Measurements from ENCODE around the gene CRTAC1. TPM values are rescaled to one million over a fixed set of nuclear protein-coding genes. Genes with fewer than 3 reads are reported as not detected.

The CRTAC1 gene
- total and polyA plus RNA-seq, 10 of the 15 experiments (the other 5 are each of a cell fraction or from before 2014, with no cell fraction given), result 0.10 TPM; not detected in 9

DNA sequence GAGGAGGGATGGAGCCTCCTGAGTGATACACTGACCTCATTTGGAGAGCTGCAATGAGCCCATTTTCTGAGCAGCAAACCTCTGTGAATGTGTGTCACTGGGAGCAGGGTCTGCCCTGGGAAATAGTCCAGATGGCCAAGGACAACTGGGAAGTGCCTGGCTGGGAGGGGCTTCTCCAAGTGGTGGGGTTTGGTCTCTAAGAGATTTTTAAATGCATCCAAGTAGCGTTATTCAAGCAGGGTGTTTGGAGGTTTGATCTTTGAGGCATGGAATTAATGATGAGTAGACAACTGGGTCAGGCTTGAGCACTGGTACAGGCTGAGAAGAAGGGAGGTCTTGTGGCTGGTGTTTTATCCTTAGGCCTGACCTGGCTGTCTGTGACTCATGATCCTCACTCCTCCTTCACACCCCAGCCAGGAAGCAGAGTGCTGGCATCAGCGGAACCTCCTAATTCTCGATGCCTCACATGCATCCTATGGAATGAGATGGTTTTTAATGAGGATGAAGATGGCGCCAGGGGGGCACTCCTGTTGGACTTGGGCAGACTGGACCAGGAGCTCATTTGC, 177.5 kb downstream of the CRTAC1 start:
- DNase-seq (ENCODE audit: low read depth, low spot score) (no peak), FAIRE-seq (no peak), ATAC-seq (no peak)
- Histone ChIP-seq H3K9ac (ENCODE audit: control insufficient read depth, insufficient read depth, low read length) (no peak overlapping the region), H3K4me1 (ENCODE audit: control insufficient read depth, insufficient read depth, low read length) (no peaks in the 10 kb centered on the region), H3K4me3 (no peak overlapping the region), H3K36me3 (ENCODE audit: control insufficient read depth in 2 of 2, insufficient read depth in 2 of 2, low read length in 1 of 2) (no peaks in the 10 kb centered on the region), H3K79me2 (ENCODE audit: control insufficient read depth, insufficient read depth, low read length) (no peaks in the 10 kb centered on the region), H3K4me2 (ENCODE audit: control insufficient read depth, insufficient read depth) (no peak overlapping the region), H2AFZ (ENCODE audit: control insufficient read depth, low read depth, low read length) (no peak overlapping the region), H3K27me3 (replicated peaks in 1 of 2; ENCODE audit: control insufficient read depth in 2 of 2, insufficient read depth in 2 of 2, low read length in 1 of 2) (peaks cover 1 to 9% of the 10 kb centered on the region in 2 experiments; a peak in 3 of 4 replicates), H3K27ac (ENCODE audit: control insufficient read depth, insufficient read depth) (no peak overlapping the region), H3K9me3 (replicated peaks; ENCODE audit: control insufficient read depth, insufficient read depth, low read length) (no peaks in the 10 kb centered on the region), H4K20me1 (ENCODE audit: control insufficient read depth, insufficient read depth) (no peaks in the 10 kb centered on the region)
- in situ Hi-C loops (cut with MboI) (no loop called here), intact Hi-C loops (cut with micrococcal nuclease; ENCODE audit: unreplicated experiment) (no loop called here)
- BruUV-seq (replicated peaks), result no TSS peak
- SMC1A ChIA-PET (ENCODE audit: uncharacterized antibody, unreplicated experiment), result no interaction called here
- RAD21 ChIA-PET (ENCODE audit: unreplicated experiment), result no interaction called here
- 14% methylated on average over 4 of the region's 4 CpGs for WGBS (ENCODE audit: insufficient coverage, insufficient replicate concordance, low lambda C conversion rate, missing lambda C conversion rate)
- CTCF ChIA-PET, result interaction anchor here (1.5 kb wide), 1 partner anchor 15 kb away, joined by 3 read pairs; no protein-coding TSS in a partner anchor
- POLR2A ChIA-PET, result no interaction called here
- TF ChIP-seq ZNF274 (IDR thresholded peaks at IDR 0.05; ENCODE audit: insufficient read depth, insufficient read length), result no peak
- TF ChIP-seq SRF (IDR thresholded peaks at IDR 0.05; ENCODE audit: low read depth in 2 of 2, low read length in 2 of 2), result no peak
- no peak for TF ChIP-seq SMC3 (IDR thresholded peaks at IDR 0.05; ENCODE audit: borderline replicate concordance, low read length)
- TF ChIP-seq, protein P1, sequence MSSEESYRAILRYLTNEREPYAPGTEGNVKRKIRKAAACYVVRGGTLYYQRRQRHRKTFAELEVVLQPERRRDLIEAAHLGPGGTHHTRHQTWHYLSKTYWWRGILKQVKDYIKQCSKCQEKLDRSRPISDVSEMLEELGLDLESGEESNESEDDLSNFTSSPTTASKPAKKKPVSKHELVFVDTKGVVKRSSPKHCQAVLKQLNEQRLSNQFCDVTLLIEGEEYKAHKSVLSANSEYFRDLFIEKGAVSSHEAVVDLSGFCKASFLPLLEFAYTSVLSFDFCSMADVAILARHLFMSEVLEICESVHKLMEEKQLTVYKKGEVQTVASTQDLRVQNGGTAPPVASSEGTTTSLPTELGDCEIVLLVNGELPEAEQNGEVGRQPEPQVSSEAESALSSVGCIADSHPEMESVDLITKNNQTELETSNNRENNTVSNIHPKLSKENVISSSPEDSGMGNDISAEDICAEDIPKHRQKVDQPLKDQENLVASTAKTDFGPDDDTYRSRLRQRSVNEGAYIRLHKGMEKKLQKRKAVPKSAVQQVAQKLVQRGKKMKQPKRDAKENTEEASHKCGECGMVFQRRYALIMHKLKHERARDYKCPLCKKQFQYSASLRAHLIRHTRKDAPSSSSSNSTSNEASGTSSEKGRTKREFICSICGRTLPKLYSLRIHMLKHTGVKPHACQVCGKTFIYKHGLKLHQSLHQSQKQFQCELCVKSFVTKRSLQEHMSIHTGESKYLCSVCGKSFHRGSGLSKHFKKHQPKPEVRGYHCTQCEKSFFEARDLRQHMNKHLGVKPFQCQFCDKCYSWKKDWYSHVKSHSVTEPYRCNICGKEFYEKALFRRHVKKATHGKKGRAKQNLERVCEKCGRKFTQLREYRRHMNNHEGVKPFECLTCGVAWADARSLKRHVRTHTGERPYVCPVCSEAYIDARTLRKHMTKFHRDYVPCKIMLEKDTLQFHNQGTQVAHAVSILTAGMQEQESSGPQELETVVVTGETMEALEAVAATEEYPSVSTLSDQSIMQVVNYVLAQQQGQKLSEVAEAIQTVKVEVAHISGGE (CRISPR knock-in tag; IDR thresholded peaks at IDR 0.05), result no peak
- TF ChIP-seq RAD21 (IDR thresholded peaks at IDR 0.05; ENCODE audit: insufficient read depth, low read depth, low read length), result no peak
- TF ChIP-seq, protein P2, sequence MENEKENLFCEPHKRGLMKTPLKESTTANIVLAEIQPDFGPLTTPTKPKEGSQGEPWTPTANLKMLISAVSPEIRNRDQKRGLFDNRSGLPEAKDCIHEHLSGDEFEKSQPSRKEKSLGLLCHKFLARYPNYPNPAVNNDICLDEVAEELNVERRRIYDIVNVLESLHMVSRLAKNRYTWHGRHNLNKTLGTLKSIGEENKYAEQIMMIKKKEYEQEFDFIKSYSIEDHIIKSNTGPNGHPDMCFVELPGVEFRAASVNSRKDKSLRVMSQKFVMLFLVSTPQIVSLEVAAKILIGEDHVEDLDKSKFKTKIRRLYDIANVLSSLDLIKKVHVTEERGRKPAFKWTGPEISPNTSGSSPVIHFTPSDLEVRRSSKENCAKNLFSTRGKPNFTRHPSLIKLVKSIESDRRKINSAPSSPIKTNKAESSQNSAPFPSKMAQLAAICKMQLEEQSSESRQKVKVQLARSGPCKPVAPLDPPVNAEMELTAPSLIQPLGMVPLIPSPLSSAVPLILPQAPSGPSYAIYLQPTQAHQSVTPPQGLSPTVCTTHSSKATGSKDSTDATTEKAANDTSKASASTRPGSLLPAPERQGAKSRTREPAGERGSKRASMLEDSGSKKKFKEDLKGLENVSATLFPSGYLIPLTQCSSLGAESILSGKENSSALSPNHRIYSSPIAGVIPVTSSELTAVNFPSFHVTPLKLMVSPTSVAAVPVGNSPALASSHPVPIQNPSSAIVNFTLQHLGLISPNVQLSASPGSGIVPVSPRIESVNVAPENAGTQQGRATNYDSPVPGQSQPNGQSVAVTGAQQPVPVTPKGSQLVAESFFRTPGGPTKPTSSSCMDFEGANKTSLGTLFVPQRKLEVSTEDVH (IDR thresholded peaks at IDR 0.05; ENCODE audit: low read depth, partially characterized antibody), result no peak
- no peak for TF ChIP-seq RB1 (IDR thresholded peaks at IDR 0.05; ENCODE audit: borderline replicate concordance)
- no peak for TF ChIP-seq IKZF1 (conservative IDR thresholded peaks at IDR 0.05)
- no peak for TF ChIP-seq MEF2B (IDR thresholded peaks at IDR 0.05; ENCODE audit: partially characterized antibody, poor library complexity, severe bottlenecking)
- TF ChIP-seq, protein P3, sequence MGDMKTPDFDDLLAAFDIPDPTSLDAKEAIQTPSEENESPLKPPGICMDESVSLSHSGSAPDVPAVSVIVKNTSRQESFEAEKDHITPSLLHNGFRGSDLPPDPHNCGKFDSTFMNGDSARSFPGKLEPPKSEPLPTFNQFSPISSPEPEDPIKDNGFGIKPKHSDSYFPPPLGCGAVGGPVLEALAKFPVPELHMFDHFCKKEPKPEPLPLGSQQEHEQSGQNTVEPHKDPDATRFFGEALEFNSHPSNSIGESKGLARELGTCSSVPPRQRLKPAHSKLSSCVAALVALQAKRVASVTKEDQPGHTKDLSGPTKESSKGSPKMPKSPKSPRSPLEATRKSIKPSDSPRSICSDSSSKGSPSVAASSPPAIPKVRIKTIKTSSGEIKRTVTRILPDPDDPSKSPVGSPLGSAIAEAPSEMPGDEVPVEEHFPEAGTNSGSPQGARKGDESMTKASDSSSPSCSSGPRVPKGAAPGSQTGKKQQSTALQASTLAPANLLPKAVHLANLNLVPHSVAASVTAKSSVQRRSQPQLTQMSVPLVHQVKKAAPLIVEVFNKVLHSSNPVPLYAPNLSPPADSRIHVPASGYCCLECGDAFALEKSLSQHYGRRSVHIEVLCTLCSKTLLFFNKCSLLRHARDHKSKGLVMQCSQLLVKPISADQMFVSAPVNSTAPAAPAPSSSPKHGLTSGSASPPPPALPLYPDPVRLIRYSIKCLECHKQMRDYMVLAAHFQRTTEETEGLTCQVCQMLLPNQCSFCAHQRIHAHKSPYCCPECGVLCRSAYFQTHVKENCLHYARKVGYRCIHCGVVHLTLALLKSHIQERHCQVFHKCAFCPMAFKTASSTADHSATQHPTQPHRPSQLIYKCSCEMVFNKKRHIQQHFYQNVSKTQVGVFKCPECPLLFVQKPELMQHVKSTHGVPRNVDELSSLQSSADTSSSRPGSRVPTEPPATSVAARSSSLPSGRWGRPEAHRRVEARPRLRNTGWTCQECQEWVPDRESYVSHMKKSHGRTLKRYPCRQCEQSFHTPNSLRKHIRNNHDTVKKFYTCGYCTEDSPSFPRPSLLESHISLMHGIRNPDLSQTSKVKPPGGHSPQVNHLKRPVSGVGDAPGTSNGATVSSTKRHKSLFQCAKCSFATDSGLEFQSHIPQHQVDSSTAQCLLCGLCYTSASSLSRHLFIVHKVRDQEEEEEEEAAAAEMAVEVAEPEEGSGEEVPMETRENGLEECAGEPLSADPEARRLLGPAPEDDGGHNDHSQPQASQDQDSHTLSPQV (IDR thresholded peaks at IDR 0.05), result no peak
- TF ChIP-seq, protein P4, sequence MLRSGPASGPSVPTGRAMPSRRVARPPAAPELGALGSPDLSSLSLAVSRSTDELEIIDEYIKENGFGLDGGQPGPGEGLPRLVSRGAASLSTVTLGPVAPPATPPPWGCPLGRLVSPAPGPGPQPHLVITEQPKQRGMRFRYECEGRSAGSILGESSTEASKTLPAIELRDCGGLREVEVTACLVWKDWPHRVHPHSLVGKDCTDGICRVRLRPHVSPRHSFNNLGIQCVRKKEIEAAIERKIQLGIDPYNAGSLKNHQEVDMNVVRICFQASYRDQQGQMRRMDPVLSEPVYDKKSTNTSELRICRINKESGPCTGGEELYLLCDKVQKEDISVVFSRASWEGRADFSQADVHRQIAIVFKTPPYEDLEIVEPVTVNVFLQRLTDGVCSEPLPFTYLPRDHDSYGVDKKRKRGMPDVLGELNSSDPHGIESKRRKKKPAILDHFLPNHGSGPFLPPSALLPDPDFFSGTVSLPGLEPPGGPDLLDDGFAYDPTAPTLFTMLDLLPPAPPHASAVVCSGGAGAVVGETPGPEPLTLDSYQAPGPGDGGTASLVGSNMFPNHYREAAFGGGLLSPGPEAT (IDR thresholded peaks at IDR 0.05; ENCODE audit: low read depth), result no peak

All from GM12878 (cell line).